ENCODE measurements around the gene EPHA6. TPM values are rescaled to one million over a fixed set of nuclear protein-coding genes. Genes with fewer than 3 reads are reported as not detected.

EPHA6 gene
- total and polyA plus RNA-seq, 7 donors: 0.04 TPM; not detected in 6

DNA sequence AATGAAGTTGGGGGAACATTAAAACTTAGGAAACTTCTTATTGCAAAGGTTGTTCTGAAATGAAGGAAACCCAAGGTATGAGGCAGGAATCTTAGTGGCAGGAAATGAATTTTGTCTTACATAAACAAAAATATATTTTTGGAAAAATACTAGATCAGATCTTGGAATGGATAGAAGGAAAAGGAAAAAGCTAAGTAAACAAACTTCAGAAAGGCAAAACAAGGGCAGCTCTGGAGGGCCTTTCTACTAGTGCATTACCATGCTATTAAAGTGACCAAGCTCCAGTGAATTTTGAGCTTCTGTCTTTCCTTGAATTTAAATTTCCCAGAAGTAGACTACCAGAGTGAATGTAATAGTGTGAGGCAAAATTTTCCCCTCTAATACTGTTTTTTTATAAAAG is 963.8 kb downstream of the EPHA6 start:
- Histone ChIP-seq H3K27ac (no peak overlapping the region), H3K4me3 (no peak overlapping the region), H3K9me3 (no peaks in the 10 kb centered on the region), H3K36me3 (ENCODE audit: insufficient read depth in 1 of 2, low read depth in 1 of 2) (no peaks in the 10 kb centered on the region), H3K27me3 (ENCODE audit: insufficient read depth in 3 of 3, low read length in 2 of 3) (no peaks in the 10 kb centered on the region), H3K4me1 (no peaks in the 10 kb centered on the region)
- TF ChIP-seq, protein P1, sequence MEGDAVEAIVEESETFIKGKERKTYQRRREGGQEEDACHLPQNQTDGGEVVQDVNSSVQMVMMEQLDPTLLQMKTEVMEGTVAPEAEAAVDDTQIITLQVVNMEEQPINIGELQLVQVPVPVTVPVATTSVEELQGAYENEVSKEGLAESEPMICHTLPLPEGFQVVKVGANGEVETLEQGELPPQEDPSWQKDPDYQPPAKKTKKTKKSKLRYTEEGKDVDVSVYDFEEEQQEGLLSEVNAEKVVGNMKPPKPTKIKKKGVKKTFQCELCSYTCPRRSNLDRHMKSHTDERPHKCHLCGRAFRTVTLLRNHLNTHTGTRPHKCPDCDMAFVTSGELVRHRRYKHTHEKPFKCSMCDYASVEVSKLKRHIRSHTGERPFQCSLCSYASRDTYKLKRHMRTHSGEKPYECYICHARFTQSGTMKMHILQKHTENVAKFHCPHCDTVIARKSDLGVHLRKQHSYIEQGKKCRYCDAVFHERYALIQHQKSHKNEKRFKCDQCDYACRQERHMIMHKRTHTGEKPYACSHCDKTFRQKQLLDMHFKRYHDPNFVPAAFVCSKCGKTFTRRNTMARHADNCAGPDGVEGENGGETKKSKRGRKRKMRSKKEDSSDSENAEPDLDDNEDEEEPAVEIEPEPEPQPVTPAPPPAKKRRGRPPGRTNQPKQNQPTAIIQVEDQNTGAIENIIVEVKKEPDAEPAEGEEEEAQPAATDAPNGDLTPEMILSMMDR (IDR thresholded peaks at IDR 0.05): no peak
- ATAC-seq: no peak
- intact Hi-C loops (cut with DNase I): no loop called here
- no peak for DNase-seq

GRCh38 chr3:97793420-97794019 is 979.1 kb downstream of the EPHA6 start:
- intact Hi-C loops (cut with DNase I): loop anchor here in 1 of 2 donors (1.0 to 10.0 kb wide), 2 partner anchors 141 to 230 kb away; no protein-coding TSS in a partner anchor
- Histone ChIP-seq H3K9me3 (no peaks in the 10 kb centered on the region), H3K4me1 (no peaks in the 10 kb centered on the region), H3K27ac (no peak overlapping the region), H3K4me3 (no peak overlapping the region), H3K36me3 (ENCODE audit: insufficient read depth in 1 of 2, low read depth in 1 of 2) (peaks cover 0 to 2% of the 10 kb centered on the region in 2 donors), H3K27me3 (ENCODE audit: insufficient read depth in 3 of 3, low read length in 2 of 3) (no peaks in the 10 kb centered on the region)
- TF ChIP-seq, protein P1 (IDR thresholded peaks at IDR 0.05): peak; percentile 89
- DNase-seq (no peak), ATAC-seq (peak in 3 of 4 donors; percentile 49 to 76 (median 60))

DNA sequence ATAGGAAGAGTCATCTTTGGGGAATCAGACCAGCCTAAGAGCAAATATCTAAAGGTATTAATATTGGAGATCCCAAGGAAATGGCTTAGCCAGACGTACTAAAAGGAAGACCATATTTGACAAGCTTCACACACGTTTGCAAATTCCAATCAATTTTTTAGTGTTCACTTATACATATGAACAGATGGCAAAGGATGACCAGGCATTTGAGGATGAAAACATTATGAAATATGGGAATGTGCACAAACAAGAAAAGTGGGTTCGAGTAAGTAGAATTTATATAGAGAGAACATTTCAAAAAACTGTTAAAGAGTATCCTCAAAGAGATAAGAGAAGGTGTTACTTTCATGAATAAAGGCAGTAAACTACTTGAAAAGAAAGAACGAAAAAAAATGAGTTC is 981.6 kb downstream of the EPHA6 start:
- 89 to 95% (median 92%) methylated on average over 4 of the region's 4 CpGs for WGBS, 3 donors
- intact Hi-C loops (cut with DNase I): loop anchor here in 1 of 2 donors (10.0 kb wide), 1 partner anchor 139 kb away; no protein-coding TSS in a partner anchor
- no peaks in the 10 kb centered on the region for H3K9me3 ChIP-seq
- no peak overlapping the region for H3K27ac ChIP-seq
- H3K4me1 ChIP-seq: no peaks in the 10 kb centered on the region
- no peak overlapping the region for H3K4me3 ChIP-seq
- ATAC-seq: no peak
- no peaks in the 10 kb centered on the region for H3K27me3 ChIP-seq (ENCODE audit: insufficient read depth in 3 of 3, low read length in 2 of 3)
- DNase-seq: no peak
- TF ChIP-seq, protein P1 (IDR thresholded peaks at IDR 0.05): no peak
- H3K36me3 ChIP-seq (ENCODE audit: insufficient read depth in 1 of 2, low read depth in 1 of 2): peaks cover 0 to 2% of the 10 kb centered on the region in 2 donors
